Measurements from ENCODE around the gene AKT1S1. TPM values are rescaled to one million over a fixed set of nuclear protein-coding genes. Genes with fewer than 3 reads are reported as not detected.

Gene AKT1S1
- total RNA-seq, 2 donors from 2014 or later: 15.2 to 20.7 TPM

- no peaks in the 10 kb centered on the region for H3K9me3 ChIP-seq
- ATAC-seq (ENCODE audit: insufficient number of reproducible peaks, low FRiP score, low read depth): no peak
- DNase-seq (ENCODE audit: low spot score): no peak
- H3K4me1 ChIP-seq (ENCODE audit: control insufficient read depth in 1 of 2, low read depth in 2 of 2): peaks cover 10 to 18% of the 10 kb centered on the region in 2 donors
- H3K27ac ChIP-seq: no peak overlapping the region
- H3K27me3 ChIP-seq (replicated peaks; ENCODE audit: insufficient read depth): no peaks in the 10 kb centered on the region
- TF ChIP-seq CTCF (IDR thresholded peaks at IDR 0.05): no peak
- no peaks in the 10 kb centered on the region for H3K36me3 ChIP-seq
- H3K4me3 ChIP-seq: no peak overlapping the region
These were observed 29.1 kb downstream of the AKT1S1 start for GRCh38 chr19:49847731-49848696.

- ATAC-seq (ENCODE audit: insufficient number of reproducible peaks, low FRiP score, low read depth) (no peak), DNase-seq (ENCODE audit: low spot score) (no peak)
- no peaks in the 10 kb centered on the region for H3K9me3 ChIP-seq
- H3K4me3 ChIP-seq: no peak overlapping the region
- peaks cover 2 to 5% of the 10 kb centered on the region in 2 donors for H3K4me1 ChIP-seq (ENCODE audit: control insufficient read depth in 1 of 2, low read depth in 2 of 2)
- no peak overlapping the region for H3K27ac ChIP-seq
- no peaks in the 10 kb centered on the region for H3K27me3 ChIP-seq (replicated peaks; ENCODE audit: insufficient read depth)
- TF ChIP-seq CTCF (IDR thresholded peaks at IDR 0.05): no peak
- H3K36me3 ChIP-seq: no peaks in the 10 kb centered on the region
These were observed 30.7 kb downstream of the AKT1S1 start for GRCh38 chr19:49846408-49846807.

- Histone ChIP-seq H3K9me3 (no peaks in the 10 kb centered on the region), H3K4me3 (no peak overlapping the region), H3K27ac (no peak overlapping the region), H3K4me1 (ENCODE audit: control insufficient read depth in 1 of 2, low read depth in 2 of 2) (peaks cover 2 to 5% of the 10 kb centered on the region in 2 donors), H3K36me3 (no peaks in the 10 kb centered on the region), H3K27me3 (replicated peaks; ENCODE audit: insufficient read depth) (no peaks in the 10 kb centered on the region)
- ATAC-seq (ENCODE audit: insufficient number of reproducible peaks, low FRiP score, low read depth) (no peak), DNase-seq (ENCODE audit: low spot score) (no peak)
- TF ChIP-seq CTCF (IDR thresholded peaks at IDR 0.05): no peak
These were observed 31.7 kb downstream of the AKT1S1 start for GRCh38 chr19:49845414-49845813.

GRCh38 chr19:49844138-49845095, 32.7 kb downstream of the AKT1S1 start:
- Histone ChIP-seq H3K9me3 (no peaks in the 10 kb centered on the region), H3K27ac (no peak overlapping the region), H3K36me3 (no peaks in the 10 kb centered on the region), H3K4me1 (ENCODE audit: control insufficient read depth in 1 of 2, low read depth in 2 of 2) (no peaks in the 10 kb centered on the region), H3K4me3 (no peak overlapping the region), H3K27me3 (replicated peaks; ENCODE audit: insufficient read depth) (no peaks in the 10 kb centered on the region)
- DNase-seq (ENCODE audit: low spot score) (no peak), ATAC-seq (ENCODE audit: insufficient number of reproducible peaks, low FRiP score, low read depth) (no peak)
- TF ChIP-seq CTCF (IDR thresholded peaks at IDR 0.05): no peak

DNA sequence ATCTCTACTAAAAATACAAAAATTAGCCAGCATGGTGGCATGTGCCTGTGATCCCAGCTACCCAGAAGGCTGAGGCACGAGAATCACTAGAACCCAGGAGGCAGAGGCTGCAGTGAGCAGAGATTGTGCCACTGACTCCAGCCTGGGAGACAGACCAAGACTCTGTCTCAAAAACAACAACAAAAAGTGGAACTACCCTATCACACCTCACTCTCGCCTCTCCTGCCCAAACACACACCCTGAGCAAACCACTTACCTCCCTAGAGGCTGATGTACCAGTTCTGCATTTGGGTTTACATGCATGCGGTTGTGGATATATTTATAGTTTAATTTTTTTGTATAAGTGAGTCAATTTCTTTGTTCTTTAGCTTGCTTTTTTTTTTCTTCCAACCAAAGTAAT, 33.9 kb downstream of the AKT1S1 start:
- no peak overlapping the region for H3K27ac ChIP-seq
- DNase-seq (ENCODE audit: low spot score): no peak
- no peak for ATAC-seq (ENCODE audit: insufficient number of reproducible peaks, low FRiP score, low read depth)
- H3K4me1 ChIP-seq (ENCODE audit: control insufficient read depth in 1 of 2, low read depth in 2 of 2): no peaks in the 10 kb centered on the region
- no peak for TF ChIP-seq CTCF (IDR thresholded peaks at IDR 0.05)
- H3K9me3 ChIP-seq: no peaks in the 10 kb centered on the region
- H3K27me3 ChIP-seq (replicated peaks; ENCODE audit: insufficient read depth): no peaks in the 10 kb centered on the region
- peaks cover 10% of the 10 kb centered on the region for H3K36me3 ChIP-seq
- H3K4me3 ChIP-seq: no peak overlapping the region

All from thoracic aorta (tissue), 2 donors.